DOHH2 (cell line): Measurements from ENCODE around the gene KIF6.

Experiments used
- H3F3A ChIP-seq: fragments of 200-600 bp; sonication (generic), shearing (Covaris generic); 2 replicates; pipeline ENCODE4 v1.6.0; 2016; ENCODE audit warnings: antibody characterized with exemption, mild to moderate bottlenecking; ENCODE audit not compliant: control insufficient read depth, insufficient read depth
- H3K27ac ChIP-seq: fragments of 200-600 bp; sonication (generic); 2 replicates; pipeline ENCODE4 v1.5.1; 2014; ENCODE audit warnings: low read depth, mild to moderate bottlenecking, low read length, moderate library complexity
- H3K27me3 ChIP-seq: fragments of 200-600 bp; sonication (generic); 2 replicates; pipeline ENCODE4 v1.6.1; 2014; ENCODE audit warnings: mild to moderate bottlenecking, low read length, mixed read lengths; ENCODE audit not compliant: control insufficient read depth
- H3K36me3 ChIP-seq: fragments of 200-600 bp; sonication (generic); 2 replicates; pipeline ENCODE4 v1.6.1; 2014; ENCODE audit warnings: mild to moderate bottlenecking, low read length, moderate library complexity, mixed read lengths; ENCODE audit not compliant: control insufficient read depth
- H3K4me1 ChIP-seq: fragments of 200-600 bp; sonication (generic); 2 replicates; pipeline ENCODE4 v1.6.1; 2014; ENCODE audit warnings: mild to moderate bottlenecking, low read length, mixed read lengths; ENCODE audit not compliant: control insufficient read depth
- H3K4me2 ChIP-seq: fragments of 200-600 bp; sonication (generic); 2 replicates; pipeline ENCODE4 v1.6.0; 2014; ENCODE audit warnings: mild to moderate bottlenecking, low read length, moderate library complexity
- H3K4me3 ChIP-seq: fragments of 200-600 bp; sonication (generic); 2 replicates; pipeline ENCODE4 v1.5.1; 2014; ENCODE audit warnings: mild to moderate bottlenecking, low read length, mixed read lengths
- H3K79me2 ChIP-seq: fragments of 200-600 bp; sonication (generic); 2 replicates; pipeline ENCODE4 v1.6.1; 2014; ENCODE audit warnings: mild to moderate bottlenecking, low read length, mixed read lengths; ENCODE audit not compliant: control insufficient read depth
- H3K9me2 ChIP-seq: fragments of 200-600 bp; sonication (generic); replicated peaks from 2 replicates; pipeline ENCODE4 v1.6.1; 2014; ENCODE audit warnings: mild to moderate bottlenecking, low read length, mixed read lengths; ENCODE audit not compliant: control insufficient read depth
- H3K9me3 ChIP-seq: fragments of 200-600 bp; sonication (generic); 2 replicates; pipeline ENCODE4 v1.6.1; 2014; ENCODE audit warnings: antibody characterized with exemption, low read length, mixed read lengths; ENCODE audit not compliant: control insufficient read depth, insufficient read depth
- H4K20me1 ChIP-seq: fragments of 200-600 bp; sonication (generic); 2 replicates; pipeline ENCODE4 v1.6.0; 2014; ENCODE audit warnings: low read depth, mild to moderate bottlenecking, antibody characterized with exemption, low read length, moderate library complexity; ENCODE audit not compliant: control insufficient read depth, insufficient read depth
- EZH2phosphoT487 ChIP-seq: fragments of 200-600 bp; sonication (generic); IDR thresholded peaks from 2 replicates; pipeline ENCODE4 v1.6.1; 2017; ENCODE audit warnings: borderline replicate concordance, mild to moderate bottlenecking, antibody characterized with exemption, low read length, moderate library complexity, mixed read lengths
- TF ChIP-seq, protein P1 (sequence below): fragments of 200-600 bp; sonication (generic); IDR thresholded peaks from one replicate; pipeline ENCODE4 v1.5.1; 2014; ENCODE audit warnings: antibody characterized with exemption, mild to moderate bottlenecking, low read depth, low read length; ENCODE audit not compliant: poor library complexity, severe bottlenecking

Gene KIF6

DNA sequence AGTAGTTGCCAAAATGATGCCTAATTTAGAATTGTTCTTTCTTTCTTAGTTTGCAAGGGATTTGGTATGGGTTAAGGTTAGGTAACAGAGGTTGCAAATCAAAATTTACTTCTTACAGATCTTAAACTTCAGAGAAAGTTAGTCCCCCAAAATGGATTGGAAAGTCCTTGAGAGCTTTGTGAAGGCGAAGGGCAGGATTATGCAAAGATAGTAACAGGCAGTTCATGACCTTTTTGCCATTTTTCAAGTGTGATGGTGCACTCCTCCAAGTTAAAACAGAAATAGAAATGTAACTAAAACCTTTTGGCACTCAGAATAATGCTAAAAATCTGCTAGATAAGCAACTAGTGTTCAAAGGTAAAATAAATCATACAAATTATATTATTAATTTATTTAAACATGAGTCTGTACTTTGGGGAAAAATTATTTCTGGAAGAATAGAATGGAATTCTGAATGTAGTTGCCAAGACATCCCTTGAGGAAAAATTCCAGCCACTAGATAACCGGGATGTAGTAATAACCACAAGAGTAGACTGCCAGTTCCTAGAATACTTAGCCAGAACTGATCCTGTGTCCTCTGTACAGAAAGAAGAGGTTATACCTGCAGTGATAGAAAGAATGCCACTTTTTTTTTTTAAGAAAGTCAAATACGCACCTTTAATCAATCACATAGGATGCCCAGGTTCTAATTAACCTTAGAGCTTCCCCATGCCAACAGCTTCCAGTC is 35.2 kb upstream of the KIF6 start:
- Histone ChIP-seq H3K4me2 (no peak overlapping the region), H3K9me3 (no peaks in the 10 kb centered on the region), H3K4me1 (no peaks in the 10 kb centered on the region), H3F3A (no peaks in the 10 kb centered on the region), H3K9me2 (no peaks in the 10 kb centered on the region), H4K20me1 (no peaks in the 10 kb centered on the region), H3K79me2 (no peaks in the 10 kb centered on the region), H3K27ac (no peak overlapping the region), H3K36me3 (no peaks in the 10 kb centered on the region), H3K4me3 (no peak overlapping the region), H3K27me3 (no peaks in the 10 kb centered on the region)
- TF ChIP-seq EZH2phosphoT487, result no peak
- TF ChIP-seq, protein P1, sequence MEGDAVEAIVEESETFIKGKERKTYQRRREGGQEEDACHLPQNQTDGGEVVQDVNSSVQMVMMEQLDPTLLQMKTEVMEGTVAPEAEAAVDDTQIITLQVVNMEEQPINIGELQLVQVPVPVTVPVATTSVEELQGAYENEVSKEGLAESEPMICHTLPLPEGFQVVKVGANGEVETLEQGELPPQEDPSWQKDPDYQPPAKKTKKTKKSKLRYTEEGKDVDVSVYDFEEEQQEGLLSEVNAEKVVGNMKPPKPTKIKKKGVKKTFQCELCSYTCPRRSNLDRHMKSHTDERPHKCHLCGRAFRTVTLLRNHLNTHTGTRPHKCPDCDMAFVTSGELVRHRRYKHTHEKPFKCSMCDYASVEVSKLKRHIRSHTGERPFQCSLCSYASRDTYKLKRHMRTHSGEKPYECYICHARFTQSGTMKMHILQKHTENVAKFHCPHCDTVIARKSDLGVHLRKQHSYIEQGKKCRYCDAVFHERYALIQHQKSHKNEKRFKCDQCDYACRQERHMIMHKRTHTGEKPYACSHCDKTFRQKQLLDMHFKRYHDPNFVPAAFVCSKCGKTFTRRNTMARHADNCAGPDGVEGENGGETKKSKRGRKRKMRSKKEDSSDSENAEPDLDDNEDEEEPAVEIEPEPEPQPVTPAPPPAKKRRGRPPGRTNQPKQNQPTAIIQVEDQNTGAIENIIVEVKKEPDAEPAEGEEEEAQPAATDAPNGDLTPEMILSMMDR, result no peak

DNA sequence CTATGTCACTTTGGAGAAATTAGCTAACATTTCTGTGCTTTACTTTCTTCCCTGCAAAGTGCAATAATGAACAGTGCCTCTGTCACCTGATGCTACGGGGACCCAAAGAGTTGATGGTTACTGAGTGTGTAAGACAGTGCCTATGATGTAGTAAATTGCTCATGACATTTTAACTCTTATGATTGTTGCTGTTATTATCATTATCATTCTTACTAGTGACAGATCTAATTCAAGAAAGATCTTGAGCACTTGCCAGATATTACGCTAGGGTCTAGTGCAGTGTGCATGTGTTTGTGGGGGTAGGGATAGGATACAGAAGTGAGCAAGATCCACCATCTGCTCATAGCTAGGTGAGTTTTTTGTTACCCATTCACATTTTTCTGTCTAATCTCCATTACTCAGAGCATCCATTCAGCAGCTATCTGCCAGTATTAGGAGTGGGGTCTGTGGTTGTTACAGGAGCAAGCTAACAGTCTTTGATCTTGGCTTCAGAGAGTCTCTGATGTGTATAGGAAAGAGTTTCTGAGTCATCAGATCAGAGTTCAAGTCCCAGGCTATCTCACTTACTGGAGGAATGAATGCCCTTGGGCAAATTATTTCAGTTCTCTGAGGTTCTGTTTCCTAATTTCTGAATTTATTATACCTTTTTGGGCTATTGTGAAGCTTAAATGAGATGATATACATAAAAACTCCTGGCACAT is 33.8 kb upstream of the KIF6 start:
- H3K4me1 ChIP-seq, result no peaks in the 10 kb centered on the region
- TF ChIP-seq, protein P1, result no peak
- TF ChIP-seq EZH2phosphoT487, result no peak
- no peaks in the 10 kb centered on the region for H3K27me3 ChIP-seq
- H3K9me2 ChIP-seq, result no peaks in the 10 kb centered on the region
- no peak overlapping the region for H3K27ac ChIP-seq
- H4K20me1 ChIP-seq, result no peaks in the 10 kb centered on the region
- H3K4me3 ChIP-seq, result no peak overlapping the region
- H3K79me2 ChIP-seq, result no peaks in the 10 kb centered on the region
- H3K36me3 ChIP-seq, result no peaks in the 10 kb centered on the region
- no peaks in the 10 kb centered on the region for H3F3A ChIP-seq
- no peaks in the 10 kb centered on the region for H3K9me3 ChIP-seq
- H3K4me2 ChIP-seq, result no peak overlapping the region

DNA sequence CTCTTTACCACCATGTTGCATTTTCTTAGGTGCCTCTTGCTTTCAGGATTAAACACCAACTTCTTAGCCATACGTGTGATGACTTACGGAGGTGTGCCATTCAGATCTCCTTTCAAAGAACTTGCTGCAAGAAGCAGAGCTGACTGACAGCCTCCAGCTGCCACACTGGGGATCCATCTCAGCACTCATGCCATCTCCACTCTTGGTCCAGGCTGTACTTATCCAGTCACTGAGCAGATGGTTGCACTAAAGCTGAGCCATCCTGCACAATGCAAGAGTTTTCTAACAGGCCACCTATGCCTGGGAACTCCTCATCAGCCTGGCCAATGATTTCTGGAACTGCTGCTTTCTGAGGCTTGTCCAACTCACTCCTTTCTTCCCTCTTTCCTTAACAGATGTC is 31.4 kb upstream of the KIF6 start:
- H3K79me2 ChIP-seq, result no peaks in the 10 kb centered on the region
- TF ChIP-seq, protein P1, result no peak
- TF ChIP-seq EZH2phosphoT487, result no peak
- H3K9me2 ChIP-seq, result no peaks in the 10 kb centered on the region
- no peaks in the 10 kb centered on the region for H3K27me3 ChIP-seq
- no peaks in the 10 kb centered on the region for H3K4me1 ChIP-seq
- H3K36me3 ChIP-seq, result no peaks in the 10 kb centered on the region
- H3K27ac ChIP-seq, result no peak overlapping the region
- H3K4me2 ChIP-seq, result no peak overlapping the region
- no peaks in the 10 kb centered on the region for H3F3A ChIP-seq
- H3K4me3 ChIP-seq, result no peak overlapping the region
- no peaks in the 10 kb centered on the region for H4K20me1 ChIP-seq
- no peaks in the 10 kb centered on the region for H3K9me3 ChIP-seq
